Measurements from ENCODE around the gene OR2AT4. TPM values are rescaled to one million over a fixed set of nuclear protein-coding genes. Genes with fewer than 3 reads are reported as not detected.

OR2AT4 gene
- total and polyA plus RNA-seq, 2 of the 8 experiments (the other 6 are each of a cell fraction or from before 2014, with no cell fraction given) = not detected

GRCh38 chr11:75100314-75100713, 3.6 kb upstream of the OR2AT4 start:
- Histone ChIP-seq H4K5ac (ENCODE audit: insufficient read length, low read depth, low read length) (no peak overlapping the region), H2BK5ac (ENCODE audit: low read depth, low read length) (no peak overlapping the region), H4K91ac (replicated peaks; ENCODE audit: insufficient read length, low read length) (no peak overlapping the region), H2BK120ac (replicated peaks; ENCODE audit: low read depth, low read length) (no peak overlapping the region), H3K9me3 (ENCODE audit: insufficient read depth in 2 of 2, low read depth in 1 of 2, low read length in 1 of 2) (peaks cover 0 to 6% of the 10 kb centered on the region in 2 experiments; a peak in 1 of 4 replicates), H2BK15ac (ENCODE audit: low read length) (no peak overlapping the region), H3K56ac (replicated peaks; ENCODE audit: insufficient read length, low read depth, low read length) (no peak overlapping the region), H3K27ac (ENCODE audit: low read depth, low read length) (no peak overlapping the region), H3K9ac (replicated peaks in 1 of 4; ENCODE audit: extremely low read depth in 1 of 4, low read depth in 3 of 4, low read length in 3 of 4) (no peak overlapping the region), H3K4ac (replicated peaks; ENCODE audit: insufficient read length, low read depth, low read length) (no peak overlapping the region), H4K8ac (ENCODE audit: extremely low read depth, insufficient read depth, low read length) (no peak overlapping the region), H3K79me1 (ENCODE audit: low read depth, low read length) (no peaks in the 10 kb centered on the region), H3K4me3 (ENCODE audit: extremely low read depth in 1 of 4, insufficient read depth in 2 of 4, low read depth in 3 of 4, low read length in 4 of 4) (no peak overlapping the region), H3K27me3 (replicated peaks in 1 of 4; ENCODE audit: control insufficient read depth in 3 of 4, extremely low read depth in 1 of 4, insufficient read depth in 3 of 4, low read length in 3 of 4) (no peaks in the 10 kb centered on the region), H2AK5ac (ENCODE audit: low read depth, low read length) (no peak overlapping the region), H3K4me2 (ENCODE audit: insufficient read depth in 1 of 2, low read depth in 2 of 2, low read length in 2 of 2) (no peak overlapping the region; a peak in 1 of 4 replicates), H3K23ac (ENCODE audit: insufficient read length) (no peak overlapping the region), H3K36me3 (ENCODE audit: control insufficient read depth in 2 of 4, insufficient read depth in 4 of 4, low read length in 3 of 4) (no peaks in the 10 kb centered on the region), H3K23me2 (ENCODE audit: low read depth, low read length) (no peaks in the 10 kb centered on the region), H3K79me2 (ENCODE audit: control insufficient read depth in 1 of 2, insufficient read depth in 2 of 2, low read length in 2 of 2) (no peaks in the 10 kb centered on the region), H2BK12ac (ENCODE audit: low read depth, low read length) (no peak overlapping the region), H4K20me1 (replicated peaks in 1 of 2; ENCODE audit: control insufficient read depth in 1 of 2, insufficient read depth in 2 of 2, low read length in 2 of 2) (no peaks in the 10 kb centered on the region), H2AFZ (ENCODE audit: low read length) (peak overlapping the region; percentile 42; the same call in 1 of the 2 replicates), H3K14ac (ENCODE audit: insufficient read length) (no peak overlapping the region), H3K4me1 (replicated peaks in 1 of 4; ENCODE audit: control insufficient read depth in 3 of 4, insufficient read depth in 4 of 4, low read length in 3 of 4) (no peaks in the 10 kb centered on the region; a peak in 1 of 7 replicates), H3K18ac (ENCODE audit: extremely low read depth, low read length) (no peak overlapping the region), H2BK20ac (ENCODE audit: low read length) (no peak overlapping the region)
- no peak for FAIRE-seq
- DNase-seq (ENCODE audit: low read depth in 1 of 2, low spot score in 2 of 2) = no peak
- CTCF ChIA-PET (ENCODE audit: partially characterized antibody) = interaction anchor here (2.2 kb wide), 1 partner anchor 105 kb away, joined by 6 read pairs; no protein-coding TSS in a partner anchor
- TF ChIP-seq HDAC2 (IDR thresholded peaks at IDR 0.05; ENCODE audit: borderline replicate concordance in 1 of 2, low read depth in 2 of 2, low read length in 2 of 2) (no peak), CBX8 (IDR thresholded peaks at IDR 0.05; ENCODE audit: borderline replicate concordance, low read depth, low read length) (no peak)
- POLR2A ChIA-PET (ENCODE audit: partially characterized antibody) = interaction anchor here (0.7 kb wide), 1 partner anchor 129 kb away, joined by 3 read pairs; no protein-coding TSS in a partner anchor
- WGBS, 2 experiments (ENCODE audit: extremely low coverage in 1 of 2, insufficient coverage in 1 of 2, insufficient read length in 1 of 2, insufficient replicate concordance in 2 of 2, low coverage in 1 of 2, low lambda C conversion rate in 2 of 2, missing lambda C conversion rate in 1 of 2) = 68% methylated on average over 3 of the region's 3 CpGs; no CpG with 5 or more reads in 1 of the 2 experiments
